Progenitor cell of endocrine pancreas (in vitro differentiated cells): ENCODE data around the gene KRT3. TPM values are rescaled to one million over a fixed set of nuclear protein-coding genes. Genes with fewer than 3 reads are reported as not detected.

Experiments used
- DNase-seq: peaks from one replicate; pipeline ENCODE4 v3.0.0; 2021; ENCODE audit warnings: low spot score; ENCODE audit not compliant: unreplicated experiment
- H3K27ac Mint-ChIP-seq: 2 replicates; pipeline ENCODE4 v1.8.0; 2021; ENCODE audit warnings: mild to moderate bottlenecking, moderate library complexity, mixed read lengths
- H3K27me3 Mint-ChIP-seq: 2 replicates; pipeline ENCODE4 v1.8.0; 2021; ENCODE audit warnings: mixed read lengths
- H3K36me3 Mint-ChIP-seq: 2 replicates; pipeline ENCODE4 v1.8.0; 2022; ENCODE audit warnings: mixed read lengths; ENCODE audit not compliant: insufficient read depth
- H3K4me1 Mint-ChIP-seq: 2 replicates; pipeline ENCODE4 v1.8.0; 2021; ENCODE audit warnings: low read depth, mixed read lengths
- H3K4me3 Mint-ChIP-seq: 2 replicates; pipeline ENCODE4 v1.8.0; 2021; ENCODE audit warnings: low read depth, mild to moderate bottlenecking, moderate library complexity, mixed read lengths
- H3K9me3 Mint-ChIP-seq: 2 replicates; pipeline ENCODE4 v1.8.0; 2021; ENCODE audit warnings: low read depth, mixed read lengths
- total RNA-seq: library from RNA; stranded (reverse); gene quantifications from 2 replicates; pipeline ENCODE4 v1.2.1, GENCODE V29; 2021
- TF ChIP-seq, protein P1 (sequence below): fragments of 200-600 bp; sonication (generic); IDR thresholded peaks from one replicate; pipeline ENCODE4 v1.5.0; 2021; ENCODE audit warnings: antibody characterized with exemption, mild to moderate bottlenecking; ENCODE audit not compliant: unreplicated experiment

The KRT3 gene
- total RNA-seq, 1 donor from 2014 or later = not detected

DNA sequence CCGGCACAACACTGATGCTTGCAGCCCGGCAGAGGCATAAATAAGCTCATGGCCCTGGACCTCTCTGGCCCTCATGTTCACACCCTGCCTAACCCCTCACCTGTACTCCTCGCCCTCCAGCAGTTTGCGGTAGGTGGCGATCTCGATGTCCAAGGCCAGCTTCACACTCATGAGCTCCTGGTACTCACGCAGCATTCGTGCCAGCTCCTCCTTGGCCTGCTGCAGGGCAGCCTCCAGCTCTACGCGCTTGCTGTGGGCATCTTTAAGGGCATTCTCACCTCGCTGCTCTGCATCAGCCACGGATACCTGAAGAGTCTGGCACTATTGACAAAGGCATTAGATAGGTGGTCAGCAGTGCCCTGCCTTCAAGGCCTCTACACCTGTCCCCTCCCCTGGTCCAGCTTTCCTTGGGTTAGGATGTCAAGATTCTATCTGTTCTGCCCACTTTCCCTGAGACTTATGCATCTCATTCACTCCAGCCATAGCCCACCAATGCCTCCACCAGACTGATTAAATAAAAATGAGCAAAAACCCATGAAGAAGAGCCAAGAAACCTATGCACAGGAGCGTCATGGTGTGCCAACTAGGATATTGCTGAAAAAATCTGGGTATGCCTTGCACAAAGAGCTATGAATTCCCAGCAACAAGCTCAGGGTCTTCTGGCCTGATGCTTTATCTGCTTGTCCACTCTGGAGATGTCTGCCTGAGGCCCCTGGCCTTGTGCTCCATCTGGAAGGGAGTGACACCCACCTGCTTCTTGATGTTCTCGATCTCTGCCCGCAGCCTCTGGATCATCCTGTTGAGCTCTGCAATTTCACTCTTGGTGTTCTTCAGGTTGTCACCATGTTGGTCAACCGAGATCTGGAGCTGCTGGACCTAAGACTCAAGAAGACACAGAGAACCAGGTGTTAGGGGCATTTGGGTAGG lies 11.9 kb upstream of the KRT3 start:
- H3K27me3 Mint-ChIP-seq = peaks cover 61% of the 10 kb centered on the region
- no peaks in the 10 kb centered on the region for H3K4me1 Mint-ChIP-seq
- H3K27ac Mint-ChIP-seq = no peak overlapping the region
- DNase-seq = no peak
- TF ChIP-seq, protein P1, sequence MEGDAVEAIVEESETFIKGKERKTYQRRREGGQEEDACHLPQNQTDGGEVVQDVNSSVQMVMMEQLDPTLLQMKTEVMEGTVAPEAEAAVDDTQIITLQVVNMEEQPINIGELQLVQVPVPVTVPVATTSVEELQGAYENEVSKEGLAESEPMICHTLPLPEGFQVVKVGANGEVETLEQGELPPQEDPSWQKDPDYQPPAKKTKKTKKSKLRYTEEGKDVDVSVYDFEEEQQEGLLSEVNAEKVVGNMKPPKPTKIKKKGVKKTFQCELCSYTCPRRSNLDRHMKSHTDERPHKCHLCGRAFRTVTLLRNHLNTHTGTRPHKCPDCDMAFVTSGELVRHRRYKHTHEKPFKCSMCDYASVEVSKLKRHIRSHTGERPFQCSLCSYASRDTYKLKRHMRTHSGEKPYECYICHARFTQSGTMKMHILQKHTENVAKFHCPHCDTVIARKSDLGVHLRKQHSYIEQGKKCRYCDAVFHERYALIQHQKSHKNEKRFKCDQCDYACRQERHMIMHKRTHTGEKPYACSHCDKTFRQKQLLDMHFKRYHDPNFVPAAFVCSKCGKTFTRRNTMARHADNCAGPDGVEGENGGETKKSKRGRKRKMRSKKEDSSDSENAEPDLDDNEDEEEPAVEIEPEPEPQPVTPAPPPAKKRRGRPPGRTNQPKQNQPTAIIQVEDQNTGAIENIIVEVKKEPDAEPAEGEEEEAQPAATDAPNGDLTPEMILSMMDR = no peak
- no peak overlapping the region for H3K4me3 Mint-ChIP-seq
- no peaks in the 10 kb centered on the region for H3K36me3 Mint-ChIP-seq
- no peaks in the 10 kb centered on the region for H3K9me3 Mint-ChIP-seq

DNA sequence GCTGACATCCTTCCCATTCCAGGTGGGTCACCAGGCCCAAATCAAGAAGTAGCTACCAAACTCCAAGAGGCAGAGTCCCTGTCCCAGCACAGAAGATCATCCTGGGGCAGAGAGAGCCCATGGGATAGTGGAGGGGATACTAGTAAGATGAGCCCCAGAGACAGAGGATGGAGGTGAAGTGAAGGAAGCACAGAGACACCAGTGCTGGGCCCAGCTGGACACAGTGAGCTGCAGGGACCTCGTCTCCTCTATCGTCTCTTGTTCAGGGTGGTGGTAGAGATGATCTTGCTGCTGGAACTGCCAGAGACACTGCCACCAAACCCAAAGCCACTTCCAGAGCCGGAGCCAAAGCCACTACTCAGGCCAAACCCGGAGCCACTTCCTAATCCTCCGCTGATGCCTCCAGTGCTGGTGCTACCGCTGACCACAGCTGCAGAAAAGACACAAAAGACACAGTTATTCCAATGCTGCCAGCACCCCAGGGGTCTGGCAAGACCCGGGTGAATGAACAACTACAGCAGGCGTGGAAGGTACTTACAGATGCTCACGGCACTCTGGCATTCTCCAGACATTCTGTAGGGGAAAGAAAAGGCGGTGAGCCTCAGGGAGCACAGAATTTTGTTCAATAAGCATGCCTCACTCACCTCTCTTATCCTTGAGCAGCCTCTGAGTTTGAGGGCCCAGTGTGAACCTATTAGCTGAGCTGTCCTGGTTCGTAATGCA lies 11.1 kb upstream of the KRT3 start:
- TF ChIP-seq, protein P1 = no peak
- Mint-ChIP-seq H3K4me3 (no peak overlapping the region), H3K27ac (no peak overlapping the region)

DNA sequence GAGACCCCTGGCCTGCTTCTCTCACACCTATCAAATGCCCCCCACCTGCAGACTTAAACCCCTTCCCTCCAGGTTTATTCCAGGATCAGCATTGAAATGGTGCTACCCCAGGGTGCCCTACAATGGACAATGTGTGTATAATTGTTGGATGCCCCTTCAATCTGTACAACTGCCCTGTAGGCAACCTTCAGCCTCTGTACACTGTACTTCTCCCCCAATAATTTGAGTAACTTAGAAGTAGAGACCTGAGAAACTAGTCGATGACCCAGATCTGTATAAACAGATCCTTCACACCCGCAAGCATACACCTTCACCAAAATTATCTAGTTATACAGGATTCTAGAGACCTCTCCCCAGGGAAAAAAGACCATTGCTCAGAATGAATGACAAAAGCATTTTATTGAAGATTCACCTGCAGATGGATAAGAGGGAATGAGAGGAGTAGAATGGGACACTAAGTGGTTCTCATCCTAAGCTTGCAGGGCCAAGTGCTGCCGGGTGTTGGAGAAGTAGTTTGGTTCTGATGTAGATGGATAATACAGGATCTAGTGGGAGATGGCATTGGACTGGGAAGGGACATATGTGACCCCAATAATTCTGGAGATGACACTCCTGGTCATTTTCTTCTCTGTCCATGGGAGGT lies 10.4 kb upstream of the KRT3 start:
- no peak for DNase-seq
- TF ChIP-seq, protein P1 = no peak
- Mint-ChIP-seq H3K27me3 (peaks cover 57% of the 10 kb centered on the region), H3K4me1 (no peaks in the 10 kb centered on the region), H3K9me3 (no peaks in the 10 kb centered on the region), H3K27ac (no peak overlapping the region), H3K36me3 (no peaks in the 10 kb centered on the region), H3K4me3 (no peak overlapping the region)

More for the DNA sequence above, 11.1 kb upstream of the KRT3 start:
- H3K27me3 Mint-ChIP-seq = peaks cover 60% of the 10 kb centered on the region
- no peaks in the 10 kb centered on the region for H3K4me1 Mint-ChIP-seq
- DNase-seq = no peak
- H3K9me3 Mint-ChIP-seq = no peaks in the 10 kb centered on the region
- H3K36me3 Mint-ChIP-seq = no peaks in the 10 kb centered on the region

DNA sequence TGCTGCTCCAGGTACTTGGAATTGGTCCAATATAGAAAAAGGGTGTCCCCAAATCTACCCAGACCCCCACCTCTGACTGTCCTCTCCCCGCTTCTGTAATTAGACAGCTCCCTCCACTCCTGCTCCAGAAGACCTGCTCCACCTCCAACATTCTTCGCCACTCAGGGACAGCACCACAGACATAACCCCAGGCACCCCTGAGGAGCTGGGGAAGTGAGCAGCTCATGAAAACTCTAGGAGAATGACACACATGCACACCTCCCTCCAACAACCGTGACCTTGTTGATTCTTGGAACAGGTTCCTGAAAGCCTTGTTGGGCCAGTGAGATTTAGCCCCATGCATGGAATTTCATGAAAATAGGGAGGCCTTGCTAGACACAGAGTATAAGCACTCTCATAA lies 9.8 kb upstream of the KRT3 start:
- DNase-seq = no peak
- Mint-ChIP-seq H3K27me3 (peaks cover 53% of the 10 kb centered on the region), H3K4me1 (peaks cover 3% of the 10 kb centered on the region), H3K4me3 (no peak overlapping the region), H3K27ac (no peak overlapping the region), H3K36me3 (no peaks in the 10 kb centered on the region), H3K9me3 (no peaks in the 10 kb centered on the region)
- TF ChIP-seq, protein P1 = no peak

DNA sequence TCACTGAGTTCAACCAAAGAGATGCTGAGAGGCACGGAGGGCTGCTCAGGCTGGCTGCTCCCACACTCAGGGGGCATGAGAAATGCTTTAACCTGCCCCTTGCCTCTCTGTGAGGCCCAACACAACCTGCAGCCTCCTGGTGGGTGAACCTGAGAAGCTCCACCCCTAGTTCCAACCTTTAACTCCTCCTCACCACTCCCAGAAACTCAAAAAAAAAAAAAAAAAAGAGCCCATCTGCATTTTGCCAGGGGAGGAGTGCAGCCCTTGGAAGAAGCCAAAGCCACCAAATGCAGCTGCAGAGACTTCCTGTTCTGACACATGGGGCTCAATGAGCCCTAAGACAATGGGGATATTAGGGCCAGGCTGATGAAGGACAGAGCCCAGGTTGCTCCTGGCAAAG lies 9.1 kb upstream of the KRT3 start:
- Mint-ChIP-seq H3K4me1 (peaks cover 3% of the 10 kb centered on the region), H3K9me3 (no peaks in the 10 kb centered on the region), H3K27me3 (peaks cover 53% of the 10 kb centered on the region), H3K27ac (no peak overlapping the region), H3K36me3 (no peaks in the 10 kb centered on the region), H3K4me3 (no peak overlapping the region)
- TF ChIP-seq, protein P1 = no peak
- no peak for DNase-seq
